ENCODE results near the gene GDPD4.

The GDPD4 gene

GRCh38 chr11:77170107-77170506 lies 131.4 kb downstream of the GDPD4 start:
- H3K4me1 ChIP-seq (ENCODE audit: insufficient read depth, low read length, poor library complexity, severe bottlenecking) = peaks cover 15% of the 10 kb centered on the region
- H3K4me2 ChIP-seq (ENCODE audit: low read depth, low read length, poor library complexity, severe bottlenecking) = no peak overlapping the region
- H3K4me3 ChIP-seq (ENCODE audit: low read length, poor library complexity, severe bottlenecking) = no peak overlapping the region

GRCh38 chr11:77167791-77168190 lies 133.7 kb downstream of the GDPD4 start:
- Histone ChIP-seq H3K4me2 (ENCODE audit: low read depth, low read length, poor library complexity, severe bottlenecking) (peak overlapping the region; percentile 22), H3K9me2 (replicated peaks; ENCODE audit: low read depth, low read length) (no peaks in the 10 kb centered on the region)
- TF ChIP-seq CTCF (conservative IDR thresholded peaks at IDR 0.05; ENCODE audit: low read length) (no peak), EZH2phosphoT487 (IDR thresholded peaks at IDR 0.05; ENCODE audit: borderline replicate concordance) (no peak)

More at GRCh38 chr11:77170107-77170506, 131.4 kb downstream of the GDPD4 start:
- H3K9me2 ChIP-seq (replicated peaks; ENCODE audit: low read depth, low read length) = no peaks in the 10 kb centered on the region
- no peaks in the 10 kb centered on the region for H3K27me3 ChIP-seq (ENCODE audit: insufficient read depth, low read length, poor library complexity, severe bottlenecking)
- H3F3A ChIP-seq (ENCODE audit: low read depth) = no peaks in the 10 kb centered on the region
- no peak overlapping the region for H2AFZ ChIP-seq (ENCODE audit: low read length)
- H4K20me1 ChIP-seq (ENCODE audit: insufficient read depth, low read length, poor library complexity, severe bottlenecking) = no peaks in the 10 kb centered on the region
- no peaks in the 10 kb centered on the region for H3K9me3 ChIP-seq (ENCODE audit: insufficient read depth, low read depth, low read length)
- no peaks in the 10 kb centered on the region for H3K79me2 ChIP-seq (ENCODE audit: insufficient read depth, low read length)
- no peak overlapping the region for H3K9ac ChIP-seq (ENCODE audit: low read depth, low read length, poor library complexity, severe bottlenecking)
- H3K36me3 ChIP-seq (ENCODE audit: insufficient read depth, low read length) = no peaks in the 10 kb centered on the region
- TF ChIP-seq EZH2phosphoT487 (IDR thresholded peaks at IDR 0.05; ENCODE audit: borderline replicate concordance) = no peak
- no peak for TF ChIP-seq CTCF (conservative IDR thresholded peaks at IDR 0.05; ENCODE audit: low read length)

GRCh38 chr11:77167111-77167626 lies 134.3 kb downstream of the GDPD4 start:
- peaks cover 15% of the 10 kb centered on the region for H3K4me1 ChIP-seq (ENCODE audit: insufficient read depth, low read length, poor library complexity, severe bottlenecking)
- peak overlapping the region; percentile 73 for H2AFZ ChIP-seq (ENCODE audit: low read length)
- H3K9ac ChIP-seq (ENCODE audit: low read depth, low read length, poor library complexity, severe bottlenecking) = peak overlapping the region; percentile 26
- no peaks in the 10 kb centered on the region for H4K20me1 ChIP-seq (ENCODE audit: insufficient read depth, low read length, poor library complexity, severe bottlenecking)
- no peaks in the 10 kb centered on the region for H3K79me2 ChIP-seq (ENCODE audit: insufficient read depth, low read length)
- no peaks in the 10 kb centered on the region for H3K36me3 ChIP-seq (ENCODE audit: insufficient read depth, low read length)
- H3K4me2 ChIP-seq (ENCODE audit: low read depth, low read length, poor library complexity, severe bottlenecking) = peak overlapping the region; percentile 22
- H3K9me2 ChIP-seq (replicated peaks; ENCODE audit: low read depth, low read length) = no peaks in the 10 kb centered on the region
- H3K9me3 ChIP-seq (ENCODE audit: insufficient read depth, low read depth, low read length) = no peaks in the 10 kb centered on the region
- no peak for TF ChIP-seq CTCF (conservative IDR thresholded peaks at IDR 0.05; ENCODE audit: low read length)
- no peak for TF ChIP-seq EZH2phosphoT487 (IDR thresholded peaks at IDR 0.05; ENCODE audit: borderline replicate concordance)
- H3K27me3 ChIP-seq (ENCODE audit: insufficient read depth, low read length, poor library complexity, severe bottlenecking) = no peaks in the 10 kb centered on the region
- H3F3A ChIP-seq (ENCODE audit: low read depth) = no peaks in the 10 kb centered on the region
- H3K4me3 ChIP-seq (ENCODE audit: low read length, poor library complexity, severe bottlenecking) = no peak overlapping the region

More at GRCh38 chr11:77167791-77168190, 133.7 kb downstream of the GDPD4 start:
- peak overlapping the region; percentile 26 for H3K9ac ChIP-seq (ENCODE audit: low read depth, low read length, poor library complexity, severe bottlenecking)
- no peaks in the 10 kb centered on the region for H3F3A ChIP-seq (ENCODE audit: low read depth)
- H3K79me2 ChIP-seq (ENCODE audit: insufficient read depth, low read length) = no peaks in the 10 kb centered on the region
- peak overlapping the region; percentile 73 for H2AFZ ChIP-seq (ENCODE audit: low read length)
- no peaks in the 10 kb centered on the region for H4K20me1 ChIP-seq (ENCODE audit: insufficient read depth, low read length, poor library complexity, severe bottlenecking)
- H3K4me1 ChIP-seq (ENCODE audit: insufficient read depth, low read length, poor library complexity, severe bottlenecking) = peaks cover 15% of the 10 kb centered on the region
- no peaks in the 10 kb centered on the region for H3K27me3 ChIP-seq (ENCODE audit: insufficient read depth, low read length, poor library complexity, severe bottlenecking)
- no peaks in the 10 kb centered on the region for H3K9me3 ChIP-seq (ENCODE audit: insufficient read depth, low read depth, low read length)
- H3K36me3 ChIP-seq (ENCODE audit: insufficient read depth, low read length) = no peaks in the 10 kb centered on the region
- no peak overlapping the region for H3K4me3 ChIP-seq (ENCODE audit: low read length, poor library complexity, severe bottlenecking)
